ENCODE results near the gene DEFB126. TPM values are rescaled to one million over a fixed set of nuclear protein-coding genes. Genes with fewer than 3 reads are reported as not detected.

The DEFB126 gene
- total and polyA plus RNA-seq, 2 of the 13 experiments (the other 11 are each of a cell fraction or from before 2014, with no cell fraction given) = not detected

GRCh38 chr20:157154-157553 is 14.8 kb downstream of the DEFB126 start, which contains the start of gene DEFB127 (continued):
- TF ChIP-seq, protein P1, sequence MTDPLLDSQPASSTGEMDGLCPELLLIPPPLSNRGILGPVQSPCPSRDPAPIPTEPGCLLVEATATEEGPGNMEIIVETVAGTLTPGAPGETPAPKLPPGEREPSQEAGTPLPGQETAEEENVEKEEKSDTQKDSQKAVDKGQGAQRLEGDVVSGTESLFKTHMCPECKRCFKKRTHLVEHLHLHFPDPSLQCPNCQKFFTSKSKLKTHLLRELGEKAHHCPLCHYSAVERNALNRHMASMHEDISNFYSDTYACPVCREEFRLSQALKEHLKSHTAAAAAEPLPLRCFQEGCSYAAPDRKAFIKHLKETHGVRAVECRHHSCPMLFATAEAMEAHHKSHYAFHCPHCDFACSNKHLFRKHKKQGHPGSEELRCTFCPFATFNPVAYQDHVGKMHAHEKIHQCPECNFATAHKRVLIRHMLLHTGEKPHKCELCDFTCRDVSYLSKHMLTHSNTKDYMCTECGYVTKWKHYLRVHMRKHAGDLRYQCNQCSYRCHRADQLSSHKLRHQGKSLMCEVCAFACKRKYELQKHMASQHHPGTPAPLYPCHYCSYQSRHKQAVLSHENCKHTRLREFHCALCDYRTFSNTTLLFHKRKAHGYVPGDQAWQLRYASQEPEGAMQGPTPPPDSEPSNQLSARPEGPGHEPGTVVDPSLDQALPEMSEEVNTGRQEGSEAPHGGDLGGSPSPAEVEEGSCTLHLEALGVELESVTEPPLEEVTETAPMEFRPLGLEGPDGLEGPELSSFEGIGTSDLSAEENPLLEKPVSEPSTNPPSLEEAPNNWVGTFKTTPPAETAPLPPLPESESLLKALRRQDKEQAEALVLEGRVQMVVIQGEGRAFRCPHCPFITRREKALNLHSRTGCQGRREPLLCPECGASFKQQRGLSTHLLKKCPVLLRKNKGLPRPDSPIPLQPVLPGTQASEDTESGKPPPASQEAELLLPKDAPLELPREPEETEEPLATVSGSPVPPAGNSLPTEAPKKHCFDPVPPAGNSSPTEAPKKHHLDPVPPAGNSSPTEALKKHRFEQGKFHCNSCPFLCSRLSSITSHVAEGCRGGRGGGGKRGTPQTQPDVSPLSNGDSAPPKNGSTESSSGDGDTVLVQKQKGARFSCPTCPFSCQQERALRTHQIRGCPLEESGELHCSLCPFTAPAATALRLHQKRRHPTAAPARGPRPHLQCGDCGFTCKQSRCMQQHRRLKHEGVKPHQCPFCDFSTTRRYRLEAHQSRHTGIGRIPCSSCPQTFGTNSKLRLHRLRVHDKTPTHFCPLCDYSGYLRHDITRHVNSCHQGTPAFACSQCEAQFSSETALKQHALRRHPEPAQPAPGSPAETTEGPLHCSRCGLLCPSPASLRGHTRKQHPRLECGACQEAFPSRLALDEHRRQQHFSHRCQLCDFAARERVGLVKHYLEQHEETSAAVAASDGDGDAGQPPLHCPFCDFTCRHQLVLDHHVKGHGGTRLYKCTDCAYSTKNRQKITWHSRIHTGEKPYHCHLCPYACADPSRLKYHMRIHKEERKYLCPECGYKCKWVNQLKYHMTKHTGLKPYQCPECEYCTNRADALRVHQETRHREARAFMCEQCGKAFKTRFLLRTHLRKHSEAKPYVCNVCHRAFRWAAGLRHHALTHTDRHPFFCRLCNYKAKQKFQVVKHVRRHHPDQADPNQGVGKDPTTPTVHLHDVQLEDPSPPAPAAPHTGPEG (CRISPR knock-in tag; IDR thresholded peaks at IDR 0.05) = no peak

- no peaks in the 10 kb centered on the region for H3K36me3 ChIP-seq (replicated peaks in 1 of 2; ENCODE audit: control insufficient read depth in 1 of 2, insufficient read depth in 2 of 2, low read length in 2 of 2)
- in situ Hi-C loops (cut with HindIII; ENCODE audit: extremely low pct_ligation_motif_present, low pct_unique_long_range_greater_than_20kb) (no loop called here), intact Hi-C loops (cut with micrococcal nuclease; ENCODE audit: unreplicated experiment) (no loop called here)
- no peaks in the 10 kb centered on the region for H4K20me1 ChIP-seq (ENCODE audit: insufficient read depth, low read length)
- H3K4me3 ChIP-seq (replicated peaks in 1 of 3; ENCODE audit: insufficient read depth in 1 of 3, low read depth in 2 of 3, low read length in 3 of 3) = no peak overlapping the region
- no peak overlapping the region for H3K27ac ChIP-seq (ENCODE audit: extremely low read length, insufficient read depth, low read length)
- ChIA-PET POLR2A (no interaction called here), CTCF (ENCODE audit: low intra/inter-chr PET ratio, low total read pairs) (no interaction called here)
- no TSS peak for BruUV-seq (replicated peaks)
- no peak for DNase-seq (ENCODE audit: low spot score)
- no peaks in the 10 kb centered on the region for H3K9me3 ChIP-seq (ENCODE audit: low read length)
- H3K9ac ChIP-seq (ENCODE audit: insufficient read depth, low read depth, low read length) = no peak overlapping the region
- FAIRE-seq = no peak
- peaks cover 0 to 1% of the 10 kb centered on the region in 2 experiments; a peak in 1 of 5 replicates for H3K27me3 ChIP-seq (ENCODE audit: control insufficient read depth in 1 of 2, insufficient read depth in 2 of 2, low read length in 2 of 2)
- WGBS (ENCODE audit: low lambda C conversion rate) = 3% methylated on average over 3 of the region's 3 CpGs
- H3K4me1 ChIP-seq (ENCODE audit: insufficient read depth, low read length) = no peaks in the 10 kb centered on the region
- no peak overlapping the region for H2AFZ ChIP-seq (ENCODE audit: low read length)
- no peak overlapping the region for H3K4me2 ChIP-seq (ENCODE audit: low read depth, low read length)
- no peak for ATAC-seq
- H3K79me2 ChIP-seq (ENCODE audit: insufficient read depth, low read length) = no peaks in the 10 kb centered on the region
- TF ChIP-seq ZNF629 (CRISPR knock-in tag; conservative IDR thresholded peaks at IDR 0.05) (no peak), ASH2L (IDR thresholded peaks at IDR 0.05; ENCODE audit: insufficient read length, low read depth, low read length) (no peak), LCORL (IDR thresholded peaks at IDR 0.05) (no peak), LCORL (CRISPR knock-in tag; IDR thresholded peaks at IDR 0.05) (no peak), DPF2 (CRISPR knock-in tag; IDR thresholded peaks at IDR 0.05; ENCODE audit: borderline replicate concordance, low read depth) (no peak), ZNF572 (CRISPR knock-in tag; IDR thresholded peaks at IDR 0.05) (no peak), KLF9 (CRISPR knock-in tag; IDR thresholded peaks at IDR 0.05; ENCODE audit: low read depth) (no peak), ZNF280D (CRISPR knock-in tag; IDR thresholded peaks at IDR 0.05) (no peak), ZNF282 (IDR thresholded peaks at IDR 0.05; ENCODE audit: partially characterized antibody) (no peak), TFE3 (CRISPR knock-in tag; IDR thresholded peaks at IDR 0.05) (no peak)
- TF ChIP-seq, protein P2, sequence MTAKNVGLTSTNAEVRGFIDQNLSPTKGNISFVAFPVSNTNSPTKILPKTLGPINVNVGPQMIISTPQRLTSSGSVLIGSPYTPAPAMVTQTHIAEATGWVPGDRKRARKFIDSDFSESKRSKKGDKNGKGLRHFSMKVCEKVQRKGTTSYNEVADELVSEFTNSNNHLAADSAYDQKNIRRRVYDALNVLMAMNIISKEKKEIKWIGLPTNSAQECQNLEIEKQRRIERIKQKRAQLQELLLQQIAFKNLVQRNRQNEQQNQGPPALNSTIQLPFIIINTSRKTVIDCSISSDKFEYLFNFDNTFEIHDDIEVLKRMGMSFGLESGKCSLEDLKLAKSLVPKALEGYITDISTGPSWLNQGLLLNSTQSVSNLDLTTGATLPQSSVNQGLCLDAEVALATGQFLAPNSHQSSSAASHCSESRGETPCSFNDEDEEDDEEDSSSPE (CRISPR knock-in tag; IDR thresholded peaks at IDR 0.05) = no peak
Measured at GRCh38 chr20:164618-165017, 22.2 kb downstream of the DEFB126 start.

Data from HepG2 (cell line).